K562 (cell line): Measurements from ENCODE around the gene CPNE1. TPM values are rescaled to one million over a fixed set of nuclear protein-coding genes. Genes with fewer than 3 reads are reported as not detected.

ENCODE experiments used
- CBX8 ChIP-seq: fragments of 200-600 bp; sonication (generic); IDR thresholded peaks from 2 replicates; pipeline ENCODE4 v1.6.1; 2012; ENCODE audit warnings: borderline replicate concordance, mixed run types, low read depth, mild to moderate bottlenecking, moderate library complexity, mixed read lengths, low read length, control low read depth, inconsistent platforms; ENCODE audit not compliant: poor library complexity, severe bottlenecking; ENCODE audit errors: extremely low read depth
- E2F3 ChIP-seq: fragments of 250-450 bp; sonication (Bioruptor Pico); IDR thresholded peaks from 2 replicates; pipeline ENCODE4 v1.4.0; 2020; ENCODE audit warnings: mild to moderate bottlenecking
- FOXA3 ChIP-seq, 2 experiments: fragments of 450-650 bp in 1 of 2; sonication (generic) in 1 of 2; formaldehyde crosslinking; IDR thresholded peaks in 1 of 2; conservative IDR thresholded peaks in 1 of 2; 2 replicates each; pipeline versions ENCODE4 v1.4.0 to v1.8.0; 2020 to 2022; ENCODE audit warnings: mild to moderate bottlenecking in 2 of 2, missing genetic modification reagents in 1 of 2
- KDM2B ChIP-seq: fragments of 250-450 bp; sonication (Bioruptor Pico); IDR thresholded peaks from 2 replicates; pipeline ENCODE4 v1.8.0; 2021; ENCODE audit warnings: mild to moderate bottlenecking, moderate library complexity
- KDM5B ChIP-seq: fragments of 200-600 bp; sonication (generic); IDR thresholded peaks from 2 replicates; pipeline ENCODE4 v1.6.1; 2012; ENCODE audit warnings: low read depth, mild to moderate bottlenecking, moderate library complexity, low read length, control low read depth, inconsistent platforms; ENCODE audit not compliant: insufficient replicate concordance
- NEUROD1 ChIP-seq: fragments of 150-350 bp; IDR thresholded peaks from 2 replicates; pipeline ENCODE4 v1.6.1; 2014; ENCODE audit warnings: borderline replicate concordance, low read length, low read depth; ENCODE audit not compliant: partially characterized antibody
- NFE2L1 ChIP-seq: fragments of 450-650 bp; IDR thresholded peaks from 2 replicates; pipeline ENCODE4 v1.6.1; 2016; ENCODE audit warnings: missing genetic modification characterization, low read depth, mild to moderate bottlenecking, missing compliant biosample characterization, moderate library complexity, borderline replicate concordance
- RBM22 ChIP-seq: fragments of 200-400 bp; formaldehyde crosslinking; IDR thresholded peaks from 2 replicates; pipeline ENCODE4 v1.6.1; 2018; ENCODE audit warnings: low read length, low read depth; ENCODE audit not compliant: poor library complexity, severe bottlenecking
- RFX1 ChIP-seq: fragments of 450-650 bp; IDR thresholded peaks from 2 replicates; pipeline ENCODE4 v1.6.1; 2016; ENCODE audit warnings: mild to moderate bottlenecking, moderate library complexity
- RNF2 ChIP-seq: sonication (generic); IDR thresholded peaks from 2 replicates; pipeline ENCODE4 v1.6.1; 2016
- SIN3A ChIP-seq, 2 experiments: fragments of 150-350 bp in 1 of 2; IDR thresholded peaks; 2 replicates each; pipeline ENCODE4 v1.6.1; 2011 to 2016; ENCODE audit warnings: borderline replicate concordance in 2 of 2, low read depth in 2 of 2, low read length in 2 of 2, mild to moderate bottlenecking in 2 of 2, moderate library complexity in 2 of 2; ENCODE audit not compliant: control insufficient read depth in 1 of 2
- SLC30A9 ChIP-seq: fragments of 250-450 bp; sonication (Bioruptor Pico); IDR thresholded peaks from 2 replicates; pipeline ENCODE4 v1.8.0; 2022; ENCODE audit warnings: mild to moderate bottlenecking, moderate library complexity
- SMARCE1 ChIP-seq: fragments of 450-650 bp; IDR thresholded peaks from 2 replicates; pipeline ENCODE4 v1.7.1; 2016; ENCODE audit warnings: mild to moderate bottlenecking
- SNRNP70 ChIP-seq: fragments of 200-400 bp; formaldehyde crosslinking; optimal IDR thresholded peaks from 2 replicates; pipeline ENCODE3; 2017; ENCODE audit warnings: low read depth, low read length
- ZBTB2 ChIP-seq: fragments of 450-650 bp; IDR thresholded peaks from 2 replicates; pipeline ENCODE4 v1.6.1; 2016; ENCODE audit warnings: antibody characterized with exemption
- ZFP91 ChIP-seq: sonication (generic); formaldehyde crosslinking; IDR thresholded peaks from 2 replicates; pipeline ENCODE4 v1.8.0; 2022; ENCODE audit warnings: mild to moderate bottlenecking, missing genetic modification reagents
- ZFX ChIP-seq: sonication (generic); formaldehyde crosslinking; IDR thresholded peaks from 2 replicates; pipeline ENCODE4 v1.8.0; 2022; ENCODE audit warnings: mild to moderate bottlenecking, missing genetic modification reagents, moderate library complexity
- ZNF143 ChIP-seq: sonication (generic); formaldehyde crosslinking; IDR thresholded peaks from 2 replicates; pipeline ENCODE4 v1.9.0; 2022; ENCODE audit warnings: mild to moderate bottlenecking, missing genetic modification reagents
- ZNF24 ChIP-seq: fragments of 450-650 bp; IDR thresholded peaks from 2 replicates; pipeline ENCODE4 v1.6.1; 2016
- ZNF561 ChIP-seq: fragments of 450-650 bp; formaldehyde crosslinking; conservative IDR thresholded peaks from 2 replicates; pipeline ENCODE4 v1.4.0; 2020; ENCODE audit warnings: mild to moderate bottlenecking, moderate library complexity
- polyA plus RNA-seq, 8 experiments: library from polyadenylated mRNA; depleted of rRNA in 4 of 8; stranded (reverse) in 5 of 8; unstranded in 3 of 8; fragments of >200 nt; fragmentation: Nextera tagmentation in 2 of 8; fragmentation: Illumina TruSeq in 1 of 8; extraction: Ambion mirVana in 2 of 8; extraction: Trizol in 1 of 8; gene quantifications; 2 replicates each; pipeline versions ENCODE4 v1.2.1 to v1.2.3, GENCODE V29; 2011 to 2014; ENCODE audit warnings: inconsistent platforms in 1 of 8, missing spikeins in 1 of 8
- total RNA-seq, 7 experiments: library from RNA; depleted of rRNA in 6 of 7; stranded (reverse); fragments of >200 nt in 6 of 7; fragmentation: Illumina TruSeq in 2 of 7; extraction: Trizol in 2 of 7; gene quantifications; 2 replicates each; pipeline versions ENCODE4 v1.2.1 to v1.2.3, GENCODE V29; 2011 to 2021; ENCODE audit warnings: low replicate concordance in 1 of 7
- TF ChIP-seq, protein P1 (sequence below): IDR thresholded peaks from 2 replicates; pipeline ENCODE4 v1.6.1; 2011; ENCODE audit not compliant: insufficient read length; ENCODE audit errors: extremely low read depth
- TF ChIP-seq, protein P2 (sequence below): sonication (generic); formaldehyde crosslinking; IDR thresholded peaks from 2 replicates; pipeline ENCODE4 v1.4.0; 2020; ENCODE audit warnings: mild to moderate bottlenecking, missing genetic modification reagents

CPNE1 gene
- total and polyA plus RNA-seq, 9 of the 15 experiments (the other 6 are each of a cell fraction or from before 2014, with no cell fraction given), result 42.1 to 102 (median 56.0) TPM

DNA sequence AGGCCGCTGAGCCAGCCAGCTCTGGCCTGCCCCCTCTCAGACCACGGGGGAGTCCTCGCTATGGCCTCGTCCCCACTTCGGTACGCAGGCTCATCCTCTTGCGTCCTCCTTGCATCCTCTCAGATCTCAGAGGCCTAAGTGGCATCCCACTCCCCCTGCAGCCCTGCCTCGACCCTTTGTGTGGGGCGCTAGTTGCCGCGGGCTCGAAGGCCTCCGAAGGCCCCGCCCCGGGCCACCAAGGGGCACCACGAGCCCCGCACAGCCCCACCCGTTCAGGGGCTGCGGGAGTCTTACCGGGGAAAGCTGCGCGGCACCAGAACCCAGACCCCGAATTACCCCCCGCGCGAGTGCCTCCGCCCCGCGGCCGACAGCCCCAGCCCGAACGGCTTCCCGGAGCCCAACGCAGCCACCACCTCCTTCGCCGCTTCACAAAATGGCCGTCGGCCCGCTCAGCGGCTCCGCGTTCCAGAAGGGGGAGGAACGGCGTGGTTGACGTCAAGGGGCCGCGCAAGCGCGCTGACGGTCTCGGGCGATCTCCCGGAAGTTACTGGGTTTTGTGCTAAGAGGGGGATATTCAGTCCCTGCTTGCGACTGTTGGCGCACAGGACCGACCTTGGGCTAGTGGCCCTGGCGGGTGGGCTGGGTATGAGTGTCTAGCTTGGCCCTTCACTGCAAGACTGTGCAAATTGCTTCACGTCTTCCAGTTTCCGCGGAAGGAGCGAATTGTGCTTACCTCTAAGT is at the start of gene CPNE1, which contains the start of gene RBM12 (continued):
- no peak for TF ChIP-seq CBX8
- TF ChIP-seq, protein P1, sequence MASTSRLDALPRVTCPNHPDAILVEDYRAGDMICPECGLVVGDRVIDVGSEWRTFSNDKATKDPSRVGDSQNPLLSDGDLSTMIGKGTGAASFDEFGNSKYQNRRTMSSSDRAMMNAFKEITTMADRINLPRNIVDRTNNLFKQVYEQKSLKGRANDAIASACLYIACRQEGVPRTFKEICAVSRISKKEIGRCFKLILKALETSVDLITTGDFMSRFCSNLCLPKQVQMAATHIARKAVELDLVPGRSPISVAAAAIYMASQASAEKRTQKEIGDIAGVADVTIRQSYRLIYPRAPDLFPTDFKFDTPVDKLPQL, result peak; percentile 42
- no peak for TF ChIP-seq ZNF24
- TF ChIP-seq SNRNP70, result no peak
- TF ChIP-seq RFX1, result no peak
- TF ChIP-seq, protein P2, sequence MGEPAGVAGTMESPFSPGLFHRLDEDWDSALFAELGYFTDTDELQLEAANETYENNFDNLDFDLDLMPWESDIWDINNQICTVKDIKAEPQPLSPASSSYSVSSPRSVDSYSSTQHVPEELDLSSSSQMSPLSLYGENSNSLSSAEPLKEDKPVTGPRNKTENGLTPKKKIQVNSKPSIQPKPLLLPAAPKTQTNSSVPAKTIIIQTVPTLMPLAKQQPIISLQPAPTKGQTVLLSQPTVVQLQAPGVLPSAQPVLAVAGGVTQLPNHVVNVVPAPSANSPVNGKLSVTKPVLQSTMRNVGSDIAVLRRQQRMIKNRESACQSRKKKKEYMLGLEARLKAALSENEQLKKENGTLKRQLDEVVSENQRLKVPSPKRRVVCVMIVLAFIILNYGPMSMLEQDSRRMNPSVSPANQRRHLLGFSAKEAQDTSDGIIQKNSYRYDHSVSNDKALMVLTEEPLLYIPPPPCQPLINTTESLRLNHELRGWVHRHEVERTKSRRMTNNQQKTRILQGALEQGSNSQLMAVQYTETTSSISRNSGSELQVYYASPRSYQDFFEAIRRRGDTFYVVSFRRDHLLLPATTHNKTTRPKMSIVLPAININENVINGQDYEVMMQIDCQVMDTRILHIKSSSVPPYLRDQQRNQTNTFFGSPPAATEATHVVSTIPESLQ (CRISPR knock-in tag), result peak; percentile 60; the same call in 1 of the 2 replicates
- peak; percentile 7 to 17; a peak in 1 of 4 replicates for TF ChIP-seq SIN3A (IDR thresholded peaks at IDR 0.05; ENCODE audit: borderline replicate concordance in 2 of 2, control insufficient read depth in 1 of 2, low read depth in 2 of 2, low read length in 2 of 2)
- TF ChIP-seq ZBTB2, result peak; percentile 92
- peak; percentile 85 for TF ChIP-seq RBM22
- TF ChIP-seq FOXA3 (CRISPR knock-in tag; conservative IDR thresholded peaks at IDR 0.05 in 1 of 2, IDR thresholded peaks at IDR 0.05 in 1 of 2), result no peak
- peak; percentile 96 for TF ChIP-seq KDM5B
- no peak for TF ChIP-seq ZNF561
- no peak for TF ChIP-seq NFE2L1 (tag)
- peak; percentile 58 for TF ChIP-seq RNF2
- TF ChIP-seq SMARCE1, result no peak
- peak; percentile 100 for TF ChIP-seq ZFX (CRISPR knock-in tag)
- TF ChIP-seq ZFP91 (CRISPR knock-in tag), result 0 out of 2 replicates have a peak, but pooled peaks have one; percentile 21
- TF ChIP-seq KDM2B, result 0 out of 2 replicates have a peak, but pooled peaks have one; percentile 5
- peak; percentile 26; the same call in 1 of the 2 replicates for TF ChIP-seq E2F3 (CRISPR knock-in tag)
- TF ChIP-seq SLC30A9 (CRISPR knock-in tag), result no peak
- no peak for TF ChIP-seq ZNF143
- no peak for TF ChIP-seq NEUROD1
